ENCODE measurements around the gene SLC9A4. TPM values are rescaled to one million over a fixed set of nuclear protein-coding genes. Genes with fewer than 3 reads are reported as not detected.

SLC9A4 gene
- total RNA-seq, 1 experiment from 2014 or later = 0.07 TPM

- no peaks in the 10 kb centered on the region for H3K9me2 ChIP-seq (ENCODE audit: insufficient read depth)
- DNase-seq (ENCODE audit: low read depth, low spot score) (no peak), ATAC-seq (no peak)
- H3K4me2 ChIP-seq (ENCODE audit: low read length) = no peak overlapping the region
- no peak overlapping the region for H3K27ac ChIP-seq (ENCODE audit: low read depth, low read length)
- peak overlapping the region; percentile 91 for H2AFZ ChIP-seq (ENCODE audit: low read depth, low read length, poor library complexity, severe bottlenecking)
- intact Hi-C loops (cut with micrococcal nuclease) = no loop called here
- no peaks in the 10 kb centered on the region for H3K27me3 ChIP-seq (ENCODE audit: insufficient read depth, low read length)
- no peaks in the 10 kb centered on the region for H4K20me1 ChIP-seq (ENCODE audit: insufficient read depth)
- no peak overlapping the region for H3K9ac ChIP-seq (ENCODE audit: low read length)
- ChIA-PET RAD21 (ENCODE audit: low non-redundant PET in 1 of 2, low total read pairs in 2 of 2, uncharacterized antibody in 2 of 2, unreplicated experiment in 2 of 2) (no interaction called here), CTCF (no interaction called here), POLR2A (no interaction called here)
- TF ChIP-seq EZH2phosphoT487 (IDR thresholded peaks at IDR 0.05; ENCODE audit: borderline replicate concordance) = no peak
- no peak for TF ChIP-seq SRF (IDR thresholded peaks at IDR 0.05; ENCODE audit: low read depth)
- no peak for TF ChIP-seq FOSL1 (IDR thresholded peaks at IDR 0.05; ENCODE audit: low read depth)
- no peak for TF ChIP-seq SP1 (IDR thresholded peaks at IDR 0.05; ENCODE audit: low read depth)
- no peak for TF ChIP-seq YY1 (IDR thresholded peaks at IDR 0.05; ENCODE audit: extremely low read depth, insufficient replicate concordance, low read depth, low read length)
- TF ChIP-seq POLR2AphosphoS5 (IDR thresholded peaks at IDR 0.05; ENCODE audit: low read depth, low read length) = no peak
- no peak for TF ChIP-seq ZFX (IDR thresholded peaks at IDR 0.05)
- no peak for TF ChIP-seq CEBPB (IDR thresholded peaks at IDR 0.05; ENCODE audit: low read depth)
- TF ChIP-seq MAX (IDR thresholded peaks at IDR 0.05) = no peak
- no peak for TF ChIP-seq ZNF274 (IDR thresholded peaks at IDR 0.05; ENCODE audit: low read depth, low read length)
- no peaks in the 10 kb centered on the region for H3K36me3 ChIP-seq (ENCODE audit: control insufficient read depth in 1 of 2, insufficient read depth in 2 of 2, low read length in 2 of 2)
- no peaks in the 10 kb centered on the region for H3K9me3 ChIP-seq (ENCODE audit: control insufficient read depth in 1 of 2, insufficient read depth in 1 of 2, low read depth in 1 of 2, low read length in 2 of 2)
- no peak overlapping the region for H3K4me3 ChIP-seq (replicated peaks in 1 of 2; ENCODE audit: low read depth in 1 of 2, low read length in 2 of 2)
- no peaks in the 10 kb centered on the region for H3K79me2 ChIP-seq (ENCODE audit: insufficient read depth, low read length)
- no TSS peak for BruUV-seq (replicated peaks)
- peaks cover 8 to 22% of the 10 kb centered on the region in 2 experiments; a peak in 3 of 4 replicates for H3K4me1 ChIP-seq (ENCODE audit: control insufficient read depth in 1 of 2, insufficient read depth in 2 of 2, low read length in 2 of 2)
Measured at GRCh38 chr2:102512161-102512560, 39.1 kb downstream of the SLC9A4 start.

GRCh38 chr2:102513355-102513939 is 40.4 kb downstream of the SLC9A4 start:
- intact Hi-C loops (cut with micrococcal nuclease) = no loop called here
- Histone ChIP-seq H3K4me1 (ENCODE audit: control insufficient read depth in 1 of 2, insufficient read depth in 2 of 2, low read length in 2 of 2) (peaks cover 8 to 22% of the 10 kb centered on the region in 2 experiments; a peak in 3 of 4 replicates), H3K27me3 (ENCODE audit: insufficient read depth, low read length) (no peaks in the 10 kb centered on the region), H2AFZ (ENCODE audit: low read depth, low read length, poor library complexity, severe bottlenecking) (peak overlapping the region; percentile 44), H3K9me2 (ENCODE audit: insufficient read depth) (no peaks in the 10 kb centered on the region), H3K79me2 (ENCODE audit: insufficient read depth, low read length) (no peaks in the 10 kb centered on the region), H3K4me2 (ENCODE audit: low read length) (peak overlapping the region; percentile 62), H3K36me3 (ENCODE audit: control insufficient read depth in 1 of 2, insufficient read depth in 2 of 2, low read length in 2 of 2) (no peaks in the 10 kb centered on the region), H4K20me1 (ENCODE audit: insufficient read depth) (no peaks in the 10 kb centered on the region), H3K27ac (ENCODE audit: low read depth, low read length) (no peak overlapping the region), H3K9me3 (ENCODE audit: control insufficient read depth in 1 of 2, insufficient read depth in 1 of 2, low read depth in 1 of 2, low read length in 2 of 2) (no peaks in the 10 kb centered on the region), H3K9ac (ENCODE audit: low read length) (no peak overlapping the region), H3K4me3 (replicated peaks in 1 of 2; ENCODE audit: low read depth in 1 of 2, low read length in 2 of 2) (no peak overlapping the region)
- DNase-seq (ENCODE audit: low read depth, low spot score) = no peak
- ChIA-PET POLR2A (no interaction called here), RAD21 (ENCODE audit: low non-redundant PET in 1 of 2, low total read pairs in 2 of 2, uncharacterized antibody in 2 of 2, unreplicated experiment in 2 of 2) (no interaction called here), CTCF (interaction anchor here (1.3 kb wide), 1 partner anchor 40 kb away, joined by 3 read pairs; the partner anchor contains the start of gene SLC9A4)
- no peak for TF ChIP-seq POLR2AphosphoS5 (IDR thresholded peaks at IDR 0.05; ENCODE audit: low read depth, low read length)
- TF ChIP-seq EGR1 (IDR thresholded peaks at IDR 0.05; ENCODE audit: low read depth) = no peak
- TF ChIP-seq SRF (IDR thresholded peaks at IDR 0.05; ENCODE audit: low read depth) = no peak
- no peak for TF ChIP-seq ELF1 (IDR thresholded peaks at IDR 0.05; ENCODE audit: borderline replicate concordance, low read depth)
- no peak for TF ChIP-seq CTCF (IDR thresholded peaks at IDR 0.05 in 2 of 3, conservative IDR thresholded peaks at IDR 0.05 in 1 of 3; ENCODE audit: borderline replicate concordance in 1 of 3, insufficient read depth in 1 of 3, low read depth in 2 of 3, low read length in 2 of 3)
- TF ChIP-seq CBX3 (IDR thresholded peaks at IDR 0.05; ENCODE audit: low read depth) = no peak
- TF ChIP-seq SP1 (IDR thresholded peaks at IDR 0.05; ENCODE audit: low read depth) = no peak
- no peak for ATAC-seq
- BruUV-seq (replicated peaks) = no TSS peak
